ENCODE measurements around the gene SLC25A13.

DNA sequence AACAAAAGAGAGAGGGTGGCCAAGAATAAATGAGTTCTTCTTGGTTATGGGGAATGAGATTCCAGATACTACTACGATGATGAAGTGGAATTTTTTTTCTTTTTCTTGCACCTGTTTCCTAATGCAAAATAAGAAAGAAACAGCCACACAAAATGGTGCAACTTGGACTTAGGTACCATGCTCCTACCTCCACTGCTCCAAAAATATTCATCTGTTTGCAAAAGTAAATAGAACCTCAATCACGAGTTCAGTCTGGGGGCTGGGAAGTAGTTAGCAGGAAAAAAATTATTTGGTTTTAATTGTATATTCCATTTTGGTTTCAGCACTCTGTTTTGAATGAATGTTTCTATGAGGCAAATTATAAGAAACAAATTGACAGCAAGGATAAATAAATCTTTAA lies 73.5 kb downstream of the SLC25A13 start:
- TF ChIP-seq ARNTL (CRISPR knock-in tag; IDR thresholded peaks at IDR 0.05; ENCODE audit: borderline replicate concordance, low read depth) (no peak), ZNF70 (CRISPR knock-in tag; IDR thresholded peaks at IDR 0.05) (no peak)

Data from SK-N-SH treated with all-trans-retinoic acid at 6 μM for 48 hours (cell line).